AG10803 (cell line): Measurements from ENCODE around the gene ANKRD13C.
"Not testable (repeated sequence)": the region's sequence is repeated elsewhere in the genome, so short reads cannot be mapped to it uniquely, and the experiment has no call there.

Experiments
- DNase-seq: peaks from one replicate; pipeline ENCODE4 v3.0.0; 2010; ENCODE audit warnings: low read depth
- H3K4me3 ChIP-seq: 2 replicates; pipeline ENCODE4 v1.5.1; 2011; ENCODE audit warnings: mild to moderate bottlenecking, low read length, control low read depth
- CTCF ChIP-seq: conservative IDR thresholded peaks from 2 replicates; pipeline ENCODE4 v1.5.1; 2011; ENCODE audit warnings: mild to moderate bottlenecking, low read length, control low read depth, inconsistent platforms

Gene ANKRD13C

GRCh38 chr1:70387507-70387906, 33.0 kb upstream of the ANKRD13C start:
- no peak for TF ChIP-seq CTCF
- no peak overlapping the region for H3K4me3 ChIP-seq
- DNase-seq, result no peak

- H3K4me3 ChIP-seq, result no peak overlapping the region
- no peak for DNase-seq
- no peak for TF ChIP-seq CTCF
These were observed 31.6 kb upstream of the ANKRD13C start for GRCh38 chr1:70386121-70386520.

GRCh38 chr1:70385477-70385876, 31.0 kb upstream of the ANKRD13C start:
- DNase-seq, result no peak
- no peak overlapping the region for H3K4me3 ChIP-seq
- TF ChIP-seq CTCF, result no peak

GRCh38 chr1:70384542-70384941, 30.0 kb upstream of the ANKRD13C start:
- no peak overlapping the region for H3K4me3 ChIP-seq
- TF ChIP-seq CTCF, result no peak
- no peak for DNase-seq

- no peak for TF ChIP-seq CTCF
- H3K4me3 ChIP-seq, result no peak overlapping the region
- DNase-seq, result no peak
These were observed 29.0 kb upstream of the ANKRD13C start for GRCh38 chr1:70383483-70383882.

- H3K4me3 ChIP-seq, result no peak overlapping the region
- TF ChIP-seq CTCF, result no peak
- no peak for DNase-seq
These were observed 28.2 kb upstream of the ANKRD13C start for GRCh38 chr1:70382682-70383081.

GRCh38 chr1:70376196-70376595, 21.7 kb upstream of the ANKRD13C start:
- no peak for TF ChIP-seq CTCF
- DNase-seq, result no peak
- H3K4me3 ChIP-seq, result no peak overlapping the region

- H3K4me3 ChIP-seq, DNase-seq: not testable (repeated sequence)
These were observed 19.1 kb upstream of the ANKRD13C start for GRCh38 chr1:70373580-70373979.
